ENCODE results near the gene BICRAL. TPM values are rescaled to one million over a fixed set of nuclear protein-coding genes. Genes with fewer than 3 reads are reported as not detected.
A peak's percentile ranks its signal among the peaks of the same experiment; 100 is the strongest.
"Not testable (repeated sequence)": the region's sequence is repeated elsewhere in the genome, so short reads cannot be mapped to it uniquely, and the experiment has no call there.

The BICRAL gene
- 6.3 and 8.1 TPM in 2 replicates for total RNA-seq
- 2.1 and 3.1 TPM in 2 replicates for polyA plus RNA-seq

GRCh38 chr6:42781796-42782688 is at the start of gene BICRAL:
TSS of gene BICRAL (plus strand) at chr6:42782052. CDS start at chr6:42822023, 39,971 bp downstream.
- Histone ChIP-seq H3K4me2 (peak within 1 kb of the TSS; percentile 84), H3K27me3 (no peaks in the 10 kb centered on the region), H3K9me2 (replicated peaks; ENCODE audit: insufficient read depth) (no peaks in the 10 kb centered on the region), H3K9me3 (ENCODE audit: low read depth) (no peaks in the 10 kb centered on the region), H3K79me2 (peaks cover 65% of the 10 kb centered on the region), H3K36me3 (replicated peaks; ENCODE audit: insufficient read depth, low read depth) (no peaks in the 10 kb centered on the region), H3K27ac (peak within 1 kb of the TSS; percentile 100), H3K4me1 (ENCODE audit: insufficient read depth) (peaks cover 36% of the 10 kb centered on the region), H2AFZ (peak within 1 kb of the TSS; percentile 80), H3K4me3 (peak within 1 kb of the TSS; percentile 91), H4K20me1 (ENCODE audit: insufficient read depth, poor library complexity, severe bottlenecking) (no peaks in the 10 kb centered on the region)
- WGBS (ENCODE audit: low lambda C conversion rate, missing lambda C conversion rate) = 2% methylated on average over 44 of the region's 70 CpGs
- no peak for TF ChIP-seq CTCF (IDR thresholded peaks at IDR 0.05; ENCODE audit: poor library complexity)
- no peak for TF ChIP-seq EZH2phosphoT487 (IDR thresholded peaks at IDR 0.05; ENCODE audit: low read depth, severe bottlenecking, unreplicated experiment)
- no peak for TF ChIP-seq EZH2 (IDR thresholded peaks at IDR 0.05; ENCODE audit: borderline replicate concordance)
- DNase-seq (ENCODE audit: low spot score) = peak; percentile 73

GRCh38 chr6:42733867-42734481 is 47.9 kb upstream of the BICRAL start:
- H2AFZ ChIP-seq; H3K79me2 ChIP-seq; H3K27ac ChIP-seq; H4K20me1 ChIP-seq (ENCODE audit: insufficient read depth, poor library complexity, severe bottlenecking); H3K9me2 ChIP-seq (replicated peaks; ENCODE audit: insufficient read depth); H3K4me2 ChIP-seq; H3K4me1 ChIP-seq (ENCODE audit: insufficient read depth); H3K9me3 ChIP-seq (ENCODE audit: low read depth); H3K4me3 ChIP-seq; H3K27me3 ChIP-seq; DNase-seq (ENCODE audit: low spot score); H3K36me3 ChIP-seq (replicated peaks; ENCODE audit: insufficient read depth, low read depth): not testable (repeated sequence)
- 76% methylated on average over 13 of the region's 13 CpGs for WGBS (ENCODE audit: low lambda C conversion rate, missing lambda C conversion rate)

GRCh38 chr6:42735976-42736375 is 45.9 kb upstream of the BICRAL start:
- no peaks in the 10 kb centered on the region for H3K27me3 ChIP-seq
- H3K9me2 ChIP-seq (replicated peaks; ENCODE audit: insufficient read depth) = no peaks in the 10 kb centered on the region
- no peak overlapping the region for H3K27ac ChIP-seq
- H3K4me2 ChIP-seq = no peak overlapping the region
- H3K4me1 ChIP-seq (ENCODE audit: insufficient read depth) = no peaks in the 10 kb centered on the region
- no peaks in the 10 kb centered on the region for H3K79me2 ChIP-seq
- H4K20me1 ChIP-seq (ENCODE audit: insufficient read depth, poor library complexity, severe bottlenecking) = no peaks in the 10 kb centered on the region
- H3K9me3 ChIP-seq (ENCODE audit: low read depth) = no peaks in the 10 kb centered on the region
- H2AFZ ChIP-seq = no peak overlapping the region
- H3K36me3 ChIP-seq (replicated peaks; ENCODE audit: insufficient read depth, low read depth) = no peaks in the 10 kb centered on the region
- TF ChIP-seq EZH2phosphoT487 (IDR thresholded peaks at IDR 0.05; ENCODE audit: low read depth, severe bottlenecking, unreplicated experiment) = no peak
- TF ChIP-seq EZH2 (IDR thresholded peaks at IDR 0.05; ENCODE audit: borderline replicate concordance) = no peak
- TF ChIP-seq CTCF (IDR thresholded peaks at IDR 0.05; ENCODE audit: poor library complexity) = no peak
- DNase-seq (ENCODE audit: low spot score) = no peak
- WGBS (ENCODE audit: low lambda C conversion rate, missing lambda C conversion rate) = 88% methylated on average over 3 of the region's 3 CpGs
- H3K4me3 ChIP-seq = no peak overlapping the region

- Histone ChIP-seq H3K27me3 (no peaks in the 10 kb centered on the region), H3K4me2 (no peak overlapping the region), H3K36me3 (replicated peaks; ENCODE audit: insufficient read depth, low read depth) (no peaks in the 10 kb centered on the region), H4K20me1 (ENCODE audit: insufficient read depth, poor library complexity, severe bottlenecking) (peaks cover 17% of the 10 kb centered on the region), H3K9me2 (replicated peaks; ENCODE audit: insufficient read depth) (no peaks in the 10 kb centered on the region), H3K79me2 (peaks cover 29% of the 10 kb centered on the region), H3K27ac (no peak overlapping the region), H3K4me3 (no peak overlapping the region), H3K9me3 (ENCODE audit: low read depth) (no peaks in the 10 kb centered on the region), H3K4me1 (ENCODE audit: insufficient read depth) (peaks cover 9% of the 10 kb centered on the region), H2AFZ (no peak overlapping the region)
- DNase-seq (ENCODE audit: low spot score) = no peak
- TF ChIP-seq EZH2phosphoT487 (IDR thresholded peaks at IDR 0.05; ENCODE audit: low read depth, severe bottlenecking, unreplicated experiment) = no peak
- TF ChIP-seq EZH2 (IDR thresholded peaks at IDR 0.05; ENCODE audit: borderline replicate concordance) = no peak
- TF ChIP-seq CTCF (IDR thresholded peaks at IDR 0.05; ENCODE audit: poor library complexity) = no peak
- 97% methylated on average over 3 of the region's 3 CpGs for WGBS (ENCODE audit: low lambda C conversion rate, missing lambda C conversion rate)
Observed at GRCh38 chr6:42740725-42741124, 41.1 kb upstream of the BICRAL start.
